AG04449 (cell line): ENCODE data around the gene KHNYN.
A peak's percentile ranks its signal among the peaks of the same experiment; 100 is the strongest.
"Not testable (repeated sequence)": the region's sequence is repeated elsewhere in the genome, so short reads cannot be mapped to it uniquely, and the experiment has no call there.

ENCODE experiments used
- CTCF ChIA-PET: fragments of 350-600 bp; formaldehyde crosslinking; extraction: SDS; loops from one replicate; lab custom pipeline; 2021; ENCODE audit warnings: antibody characterized with exemption; lab: Yijun Ruan, JAX
- POLR2A ChIA-PET: fragments of 400-600, 350-600 bp; formaldehyde crosslinking; extraction: SDS; loops from one replicate; lab custom pipeline; 2020; ENCODE audit warnings: antibody characterized with exemption, inconsistent platforms; lab: Yijun Ruan, JAX
- DNase-seq: peaks from one replicate; pipeline ENCODE4 v3.0.0-alpha.2; 2010; ENCODE audit warnings: low read depth, low spot score
- H3K4me3 ChIP-seq: 2 replicates; pipeline ENCODE4 v1.5.1; 2011; ENCODE audit warnings: low read depth, mild to moderate bottlenecking, control low read depth, low read length
- TF ChIP-seq, protein P1 (sequence below): IDR thresholded peaks from one replicate; pipeline ENCODE4 v1.5.1; 2011; ENCODE audit warnings: mild to moderate bottlenecking, moderate library complexity, low read length, control low read depth, inconsistent platforms; ENCODE audit not compliant: insufficient read depth; ENCODE audit errors: missing control alignments

The KHNYN gene

DNA sequence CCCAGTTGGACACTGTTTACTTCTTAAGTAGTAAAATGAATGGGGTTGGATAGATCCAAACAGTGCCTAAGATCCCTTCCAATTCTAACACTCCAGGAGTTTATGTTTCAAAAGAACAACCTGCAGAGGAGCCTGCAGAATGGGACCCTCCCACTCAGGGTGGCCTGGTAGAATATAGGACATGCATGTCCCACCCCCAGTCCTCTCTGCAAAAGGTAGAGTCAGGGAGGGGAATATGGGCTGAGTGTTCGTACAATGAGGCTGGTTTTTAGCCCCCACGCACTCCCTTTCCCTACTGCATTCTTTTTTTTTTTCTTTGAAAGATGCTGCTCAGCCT lies 42.8 kb upstream of the KHNYN start:
- ChIA-PET CTCF (interaction anchor here (1.7 kb wide), 1 partner anchor 8 kb away, joined by 7 read pairs; no protein-coding TSS in a partner anchor), POLR2A (no interaction called here)
- TF ChIP-seq, protein P1, sequence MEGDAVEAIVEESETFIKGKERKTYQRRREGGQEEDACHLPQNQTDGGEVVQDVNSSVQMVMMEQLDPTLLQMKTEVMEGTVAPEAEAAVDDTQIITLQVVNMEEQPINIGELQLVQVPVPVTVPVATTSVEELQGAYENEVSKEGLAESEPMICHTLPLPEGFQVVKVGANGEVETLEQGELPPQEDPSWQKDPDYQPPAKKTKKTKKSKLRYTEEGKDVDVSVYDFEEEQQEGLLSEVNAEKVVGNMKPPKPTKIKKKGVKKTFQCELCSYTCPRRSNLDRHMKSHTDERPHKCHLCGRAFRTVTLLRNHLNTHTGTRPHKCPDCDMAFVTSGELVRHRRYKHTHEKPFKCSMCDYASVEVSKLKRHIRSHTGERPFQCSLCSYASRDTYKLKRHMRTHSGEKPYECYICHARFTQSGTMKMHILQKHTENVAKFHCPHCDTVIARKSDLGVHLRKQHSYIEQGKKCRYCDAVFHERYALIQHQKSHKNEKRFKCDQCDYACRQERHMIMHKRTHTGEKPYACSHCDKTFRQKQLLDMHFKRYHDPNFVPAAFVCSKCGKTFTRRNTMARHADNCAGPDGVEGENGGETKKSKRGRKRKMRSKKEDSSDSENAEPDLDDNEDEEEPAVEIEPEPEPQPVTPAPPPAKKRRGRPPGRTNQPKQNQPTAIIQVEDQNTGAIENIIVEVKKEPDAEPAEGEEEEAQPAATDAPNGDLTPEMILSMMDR, result no peak
- H3K4me3 ChIP-seq, result no peak overlapping the region
- no peak for DNase-seq

- DNase-seq, H3K4me3 ChIP-seq: not testable (repeated sequence)
- ChIA-PET POLR2A (interaction anchor here (0.9 kb wide), 1 partner anchor 8 kb away, joined by 3 read pairs; no protein-coding TSS in a partner anchor), CTCF (interaction anchor here (0.6 to 1.7 kb wide), 2 partner anchors 8 to 55 kb away, joined by 3 to 7 read pairs; no protein-coding TSS in a partner anchor)
Observed at GRCh38 chr14:24387579-24387978, 42.2 kb upstream of the KHNYN start.

DNA sequence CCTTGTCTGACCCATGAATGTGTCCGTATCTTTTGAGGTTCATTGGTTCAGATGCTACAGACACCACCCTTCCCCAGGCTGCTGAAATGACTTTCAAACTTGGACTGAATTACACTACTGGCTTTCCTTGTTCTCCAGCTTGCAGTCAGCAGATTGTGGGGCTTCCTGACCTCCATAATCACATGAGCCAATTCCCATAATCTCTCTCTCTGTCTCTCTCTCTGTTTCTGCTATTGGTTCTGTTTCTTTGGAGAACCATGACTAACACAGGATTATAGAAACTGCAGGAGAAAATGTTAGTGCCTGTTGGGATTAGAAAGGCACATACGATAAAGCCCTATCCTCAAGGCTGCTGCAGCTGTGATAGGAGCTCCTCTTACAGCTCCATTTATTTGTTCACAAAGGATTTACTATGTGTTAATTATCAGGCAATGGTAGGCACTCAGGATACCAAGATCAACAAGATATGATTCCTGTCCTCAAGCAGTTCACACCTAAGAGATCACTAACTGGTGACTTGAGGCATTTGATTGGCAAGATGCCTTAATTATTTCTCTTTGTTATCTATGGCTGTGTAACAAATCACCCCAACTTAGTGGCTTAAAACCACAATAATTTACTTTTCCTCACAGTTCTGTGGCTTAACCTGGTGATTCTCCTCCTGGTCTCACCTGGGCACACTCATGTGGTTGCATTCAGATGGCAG lies 41.1 kb upstream of the KHNYN start:
- POLR2A ChIA-PET, result interaction anchor here (0.6 to 1.0 kb wide), 3 partner anchors 9 to 22 kb away, joined by 3 to 4 read pairs (median 3); no protein-coding TSS in a partner anchor
- CTCF ChIA-PET, result interaction anchor here (1.0 to 3.2 kb wide), 5 partner anchors 9 to 58 kb away, joined by 4 to 15 read pairs (median 11); partner anchors contain the start of gene ADCY4
- no peak overlapping the region for H3K4me3 ChIP-seq
- DNase-seq, result no peak
- TF ChIP-seq, protein P1, result no peak

DNA sequence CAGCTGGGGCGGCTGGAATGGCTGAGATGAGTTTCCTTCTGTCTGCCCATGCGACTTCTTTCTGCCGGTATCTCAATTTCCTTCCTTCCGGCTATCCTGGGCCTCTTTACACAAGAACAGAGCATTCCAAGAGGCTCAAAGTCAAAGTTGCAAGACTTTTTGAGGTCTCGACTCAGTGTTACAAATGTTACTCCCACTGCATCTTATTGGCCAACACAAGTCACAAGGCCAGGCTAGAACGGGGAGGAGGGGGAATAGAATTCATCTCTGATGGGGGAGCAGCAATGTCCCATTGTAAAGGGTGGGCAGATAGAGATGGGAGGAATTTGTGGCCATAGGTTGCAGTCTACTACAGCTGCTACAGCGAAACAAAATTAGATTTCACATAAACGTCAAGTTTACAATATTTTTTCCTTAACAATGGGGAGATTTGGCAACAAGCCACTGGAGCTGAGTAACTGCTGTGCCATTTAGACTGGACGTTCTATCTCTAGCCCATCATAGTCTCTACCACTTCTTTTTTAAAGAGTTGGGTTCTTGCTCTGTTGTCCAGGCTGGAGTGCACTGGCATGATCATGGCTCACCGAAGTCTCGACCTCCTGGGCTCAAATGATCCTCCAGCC lies 40.4 kb upstream of the KHNYN start:
- POLR2A ChIA-PET, result interaction anchor here (0.6 to 1.0 kb wide), 2 partner anchors 9 to 23 kb away, joined by 3 to 4 read pairs; no protein-coding TSS in a partner anchor
- no peak for DNase-seq
- CTCF ChIA-PET, result interaction anchor here (1.2 to 3.2 kb wide), 7 partner anchors 10 to 56 kb away, joined by 3 to 15 read pairs (median 7); partner anchors contain the start of genes ADCY4 and NYNRIN
- H3K4me3 ChIP-seq, result no peak overlapping the region
- TF ChIP-seq, protein P1, result no peak

GRCh38 chr14:24390701-24391468 lies 38.9 kb upstream of the KHNYN start:
- DNase-seq, result no peak
- POLR2A ChIA-PET, result interaction anchor here (1.5 kb wide), 1 partner anchor 11 kb away, joined by 6 read pairs; no protein-coding TSS in a partner anchor
- TF ChIP-seq, protein P1, result no peak

GRCh38 chr14:24392325-24393091 lies 37.2 kb upstream of the KHNYN start:
- no peak overlapping the region; the same call in 1 of the 2 replicates for H3K4me3 ChIP-seq
- TF ChIP-seq, protein P1, result peak; percentile 11
- ChIA-PET CTCF (interaction anchor here (0.8 to 1.6 kb wide), 4 partner anchors 19 to 59 kb away, joined by 3 to 5 read pairs (median 4); no protein-coding TSS in a partner anchor), POLR2A (no interaction called here)
- DNase-seq, result no peak

More at GRCh38 chr14:24390701-24391468, 38.9 kb upstream of the KHNYN start:
- CTCF ChIA-PET, result interaction anchor here (0.6 to 3.2 kb wide), 10 partner anchors 8 to 67 kb away, joined by 3 to 15 read pairs (median 5); partner anchors contain the start of genes ADCY4 and NYNRIN
- H3K4me3 ChIP-seq, result no peak overlapping the region
